Neural progenitor cell (in vitro differentiated cells): Measurements from ENCODE around the gene SPATA9. TPM values are rescaled to one million over a fixed set of nuclear protein-coding genes. Genes with fewer than 3 reads are reported as not detected.

Experiments
- DNase-seq: peaks from one replicate; pipeline ENCODE4 v3.0.0-alpha.2; 2016; ENCODE audit warnings: low spot score
- H2AFZ ChIP-seq: fragments of 200-600 bp; sonication (generic); replicated peaks from 2 replicates; pipeline ENCODE4 v1.6.1; 2016; ENCODE audit warnings: antibody characterized with exemption
- H3F3A ChIP-seq: fragments of 200-600 bp; sonication (generic); 2 replicates; pipeline ENCODE4 v1.6.1; 2016; ENCODE audit warnings: antibody characterized with exemption, low read depth
- H3K27ac ChIP-seq: fragments of 200-600 bp; sonication (generic); 2 replicates; pipeline ENCODE4 v1.5.1; 2016; ENCODE audit warnings: mild to moderate bottlenecking
- H3K27me3 ChIP-seq: fragments of 200-600 bp; sonication (generic); 2 replicates; pipeline ENCODE4 v1.6.1; 2016; ENCODE audit warnings: mild to moderate bottlenecking, moderate library complexity
- H3K36me3 ChIP-seq: fragments of 200-600 bp; sonication (generic); 2 replicates; pipeline ENCODE4 v1.5.1; 2016
- H3K4me1 ChIP-seq: fragments of 200-600 bp; sonication (generic); 2 replicates; pipeline ENCODE4 v1.6.1; 2016; ENCODE audit warnings: mixed run types
- H3K4me2 ChIP-seq: fragments of 200-600 bp; sonication (generic); 2 replicates; pipeline ENCODE4 v1.6.1; 2016
- H3K4me3 ChIP-seq: fragments of 200-600 bp; sonication (generic); 2 replicates; pipeline ENCODE4 v1.5.1; 2016
- H3K79me2 ChIP-seq: fragments of 200-600 bp; sonication (generic); 2 replicates; pipeline ENCODE4 v1.6.1; 2016; ENCODE audit warnings: low read depth
- H3K9ac ChIP-seq: fragments of 200-600 bp; sonication (generic); 2 replicates; pipeline ENCODE4 v1.6.1; 2016
- H3K9me3 ChIP-seq: fragments of 200-600 bp; sonication (generic); 2 replicates; pipeline ENCODE4 v1.5.1; 2016; ENCODE audit warnings: low read depth
- H4K20me1 ChIP-seq: fragments of 200-600 bp; sonication (generic); 2 replicates; pipeline ENCODE4 v1.6.1; 2016; ENCODE audit warnings: low read depth
- H3K27ac Mint-ChIP-seq: 3 replicates; pipeline ENCODE4 v1.8.0; 2021; ENCODE audit warnings: mixed read lengths
- H3K27me3 Mint-ChIP-seq: 2 replicates; pipeline ENCODE4 v1.8.0; 2022; ENCODE audit warnings: low read depth, mild to moderate bottlenecking, inconsistent platforms, moderate library complexity, mixed read lengths; ENCODE audit not compliant: insufficient read depth
- H3K36me3 Mint-ChIP-seq: 3 replicates; pipeline ENCODE4 v1.8.0; 2021; ENCODE audit warnings: mixed read lengths
- H3K4me1 Mint-ChIP-seq: 3 replicates; pipeline ENCODE4 v1.8.0; 2021; ENCODE audit warnings: mixed read lengths
- H3K4me3 Mint-ChIP-seq: 3 replicates; pipeline ENCODE4 v1.8.0; 2021; ENCODE audit warnings: mild to moderate bottlenecking, moderate library complexity, mixed read lengths
- H3K9me3 Mint-ChIP-seq: 3 replicates; pipeline ENCODE4 v1.8.0; 2020; ENCODE audit warnings: mixed read lengths
- EZH2 ChIP-seq: fragments of 200-600 bp; sonication (generic); IDR thresholded peaks from 2 replicates; pipeline ENCODE4 v1.6.1; 2017; ENCODE audit warnings: antibody characterized with exemption, mild to moderate bottlenecking, moderate library complexity
- EZH2phosphoT487 ChIP-seq: fragments of 200-600 bp; sonication (generic); IDR thresholded peaks from 2 replicates; pipeline ENCODE4 v1.6.1; 2017; ENCODE audit warnings: antibody characterized with exemption
- total RNA-seq: library from RNA; depleted of rRNA; stranded (reverse); fragments of >200 nt; gene quantifications from 2 replicates; pipeline ENCODE4 v1.2.3, GENCODE V29; 2015; ENCODE audit warnings: low replicate concordance
- TF ChIP-seq, protein P1 (sequence below): fragments of 200-600 bp; sonication (generic); IDR thresholded peaks from 2 replicates; pipeline ENCODE4 v1.5.1; 2017; ENCODE audit warnings: antibody characterized with exemption, mild to moderate bottlenecking

SPATA9 gene
- total RNA-seq, 1 donor from 2014 or later = not detected

DNA sequence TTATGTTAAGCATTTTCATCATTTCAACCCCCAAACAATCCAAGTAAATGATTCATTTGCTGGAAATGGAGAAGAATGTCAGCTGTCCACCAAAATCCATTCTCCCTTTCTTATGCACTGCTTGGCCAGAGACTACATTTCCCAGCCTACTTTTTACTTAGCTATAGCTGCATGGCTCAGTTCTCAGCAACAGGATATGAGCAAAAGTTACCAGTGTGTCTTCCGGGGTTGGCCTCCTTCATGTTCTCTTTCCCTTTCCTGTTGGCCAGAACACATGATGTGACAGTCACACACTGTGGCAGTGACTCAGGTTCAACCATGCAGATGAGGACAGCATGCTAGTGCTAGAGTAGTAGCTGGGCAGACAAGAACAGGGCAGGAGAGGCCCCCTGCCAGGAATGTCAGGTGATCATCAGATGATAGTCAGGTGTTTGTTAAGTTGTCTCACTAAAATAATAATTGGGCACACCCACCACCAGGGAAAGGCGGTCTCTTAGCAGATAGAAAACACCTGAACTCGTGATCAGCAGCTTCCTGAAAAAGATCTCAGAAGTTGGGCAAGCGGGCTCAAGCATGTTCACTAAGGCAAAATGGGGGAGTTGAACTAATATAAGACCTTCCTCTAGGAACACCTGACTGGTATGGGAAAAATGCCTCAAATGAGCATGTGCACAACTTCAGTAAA lies 50.7 kb downstream of the SPATA9 start:
- Mint-ChIP-seq H3K27me3 (peaks cover 7% of the 10 kb centered on the region), H3K9me3 (no peaks in the 10 kb centered on the region), H3K4me3 (no peak overlapping the region), H3K36me3 (no peaks in the 10 kb centered on the region), H3K27ac (no peak overlapping the region), H3K4me1 (no peaks in the 10 kb centered on the region)
- Histone ChIP-seq H3K9ac (no peak overlapping the region), H4K20me1 (no peaks in the 10 kb centered on the region), H3K36me3 (no peaks in the 10 kb centered on the region), H3K27me3 (no peaks in the 10 kb centered on the region), H2AFZ (no peak overlapping the region), H3K27ac (no peak overlapping the region), H3K4me1 (no peaks in the 10 kb centered on the region), H3K9me3 (no peaks in the 10 kb centered on the region), H3F3A (no peaks in the 10 kb centered on the region), H3K4me3 (no peak overlapping the region), H3K4me2 (no peak overlapping the region), H3K79me2 (no peaks in the 10 kb centered on the region)
- no peak for DNase-seq
- TF ChIP-seq, protein P1, sequence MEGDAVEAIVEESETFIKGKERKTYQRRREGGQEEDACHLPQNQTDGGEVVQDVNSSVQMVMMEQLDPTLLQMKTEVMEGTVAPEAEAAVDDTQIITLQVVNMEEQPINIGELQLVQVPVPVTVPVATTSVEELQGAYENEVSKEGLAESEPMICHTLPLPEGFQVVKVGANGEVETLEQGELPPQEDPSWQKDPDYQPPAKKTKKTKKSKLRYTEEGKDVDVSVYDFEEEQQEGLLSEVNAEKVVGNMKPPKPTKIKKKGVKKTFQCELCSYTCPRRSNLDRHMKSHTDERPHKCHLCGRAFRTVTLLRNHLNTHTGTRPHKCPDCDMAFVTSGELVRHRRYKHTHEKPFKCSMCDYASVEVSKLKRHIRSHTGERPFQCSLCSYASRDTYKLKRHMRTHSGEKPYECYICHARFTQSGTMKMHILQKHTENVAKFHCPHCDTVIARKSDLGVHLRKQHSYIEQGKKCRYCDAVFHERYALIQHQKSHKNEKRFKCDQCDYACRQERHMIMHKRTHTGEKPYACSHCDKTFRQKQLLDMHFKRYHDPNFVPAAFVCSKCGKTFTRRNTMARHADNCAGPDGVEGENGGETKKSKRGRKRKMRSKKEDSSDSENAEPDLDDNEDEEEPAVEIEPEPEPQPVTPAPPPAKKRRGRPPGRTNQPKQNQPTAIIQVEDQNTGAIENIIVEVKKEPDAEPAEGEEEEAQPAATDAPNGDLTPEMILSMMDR = no peak
- TF ChIP-seq EZH2phosphoT487 = no peak

DNA sequence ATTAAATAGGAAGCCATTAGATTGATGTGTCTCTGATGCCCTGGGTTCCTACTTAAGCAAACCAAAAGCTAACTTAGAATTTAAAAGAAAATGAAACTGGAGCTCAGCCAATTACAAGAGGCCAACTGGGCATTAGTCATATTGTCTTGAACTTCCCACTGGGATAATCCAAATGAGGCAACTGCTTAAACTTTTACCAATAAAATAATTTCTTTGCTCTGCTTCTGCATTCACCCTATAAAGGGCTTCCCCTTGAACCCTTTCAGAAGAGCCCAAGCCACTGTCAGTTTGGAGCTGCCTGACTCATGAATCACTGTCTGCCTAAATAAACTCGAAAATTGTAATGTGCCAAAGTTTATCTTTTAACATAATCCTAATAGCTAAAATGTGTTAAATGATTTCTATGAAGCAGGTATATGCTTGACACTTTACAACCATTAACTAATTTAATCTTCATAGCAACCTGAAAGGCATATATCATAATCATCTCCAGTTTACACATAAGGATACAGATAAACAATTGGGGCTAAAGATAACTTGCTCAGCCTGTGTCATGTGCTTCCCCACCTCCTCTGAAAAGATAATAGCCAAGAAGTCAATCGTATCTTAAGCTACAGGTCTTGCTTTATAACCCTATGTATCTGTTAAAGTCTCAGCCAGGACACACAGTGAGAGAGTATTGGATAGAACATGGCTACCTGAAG lies 51.4 kb downstream of the SPATA9 start:
- Histone ChIP-seq H2AFZ (no peak overlapping the region), H3K36me3 (no peaks in the 10 kb centered on the region), H3K4me3 (no peak overlapping the region), H3K27me3 (no peaks in the 10 kb centered on the region), H3K4me1 (no peaks in the 10 kb centered on the region), H3F3A (no peaks in the 10 kb centered on the region), H4K20me1 (no peaks in the 10 kb centered on the region), H3K9ac (no peak overlapping the region), H3K9me3 (no peaks in the 10 kb centered on the region), H3K27ac (no peak overlapping the region), H3K4me2 (no peak overlapping the region), H3K79me2 (no peaks in the 10 kb centered on the region)
- no peak overlapping the region for H3K27ac Mint-ChIP-seq
- H3K4me1 Mint-ChIP-seq = no peaks in the 10 kb centered on the region
- TF ChIP-seq EZH2 = no peak
- no peak for TF ChIP-seq EZH2phosphoT487
- TF ChIP-seq, protein P1 = no peak
- no peak overlapping the region for H3K4me3 Mint-ChIP-seq
- H3K27me3 Mint-ChIP-seq = peaks cover 7% of the 10 kb centered on the region
- no peaks in the 10 kb centered on the region for H3K36me3 Mint-ChIP-seq
- no peaks in the 10 kb centered on the region for H3K9me3 Mint-ChIP-seq
- no peak for DNase-seq

DNA sequence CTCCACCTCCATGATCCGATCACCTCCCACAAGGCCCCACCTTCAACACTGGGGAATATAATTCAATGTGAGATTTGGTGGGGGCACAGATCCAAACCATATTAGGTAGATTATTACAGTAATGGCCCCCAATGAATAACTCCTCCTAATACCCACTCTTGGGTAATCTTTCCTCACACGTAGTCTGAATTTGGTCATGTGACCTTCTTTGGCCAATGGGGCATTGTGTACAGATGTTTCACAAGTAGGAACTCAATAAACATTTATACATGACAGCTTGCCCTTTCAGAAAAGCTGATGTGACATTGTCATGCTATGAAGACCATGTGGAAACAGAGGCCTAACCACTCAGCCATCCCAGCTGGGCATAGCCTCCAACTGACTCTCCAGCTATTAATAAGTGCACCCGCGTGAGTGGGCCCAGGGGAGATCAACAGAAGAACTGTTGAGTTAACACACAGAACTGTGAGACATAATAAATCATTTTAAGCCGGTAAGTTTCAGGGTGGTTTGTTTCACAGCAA lies 52.3 kb downstream of the SPATA9 start:
- no peak for DNase-seq
- Histone ChIP-seq H3K27ac (no peak overlapping the region), H2AFZ (no peak overlapping the region), H3K4me1 (no peaks in the 10 kb centered on the region), H3K79me2 (no peaks in the 10 kb centered on the region), H3K9ac (no peak overlapping the region), H3K36me3 (no peaks in the 10 kb centered on the region), H3K4me2 (no peak overlapping the region), H3K9me3 (no peaks in the 10 kb centered on the region), H3K27me3 (no peaks in the 10 kb centered on the region), H4K20me1 (no peaks in the 10 kb centered on the region), H3K4me3 (no peak overlapping the region), H3F3A (no peaks in the 10 kb centered on the region)
- Mint-ChIP-seq H3K9me3 (no peaks in the 10 kb centered on the region), H3K4me1 (no peaks in the 10 kb centered on the region), H3K27me3 (peaks cover 7% of the 10 kb centered on the region), H3K27ac (no peak overlapping the region), H3K36me3 (no peaks in the 10 kb centered on the region), H3K4me3 (no peak overlapping the region)
- TF ChIP-seq EZH2phosphoT487 (no peak), EZH2 (no peak)
- TF ChIP-seq, protein P1 = no peak
